Endodermal cell (in vitro differentiated cells): ENCODE data around the gene ADGRB3. TPM values are rescaled to one million over a fixed set of nuclear protein-coding genes. Genes with fewer than 3 reads are reported as not detected.

Experiments
- DNase-seq: peaks from one replicate; pipeline ENCODE4 v3.0.0-alpha.2; 2017
- H3K27ac ChIP-seq: 2 replicates; pipeline ENCODE4 v1.5.1; 2013; ENCODE audit warnings: mild to moderate bottlenecking, low read depth, low read length, moderate library complexity
- H3K27me3 ChIP-seq: 2 replicates; pipeline ENCODE4 v1.6.1; 2013; ENCODE audit warnings: mild to moderate bottlenecking, low read length, moderate library complexity; ENCODE audit not compliant: insufficient read depth, control insufficient read depth, poor library complexity, severe bottlenecking
- H3K36me3 ChIP-seq: 2 replicates; pipeline ENCODE4 v1.7.0; 2013; ENCODE audit warnings: mild to moderate bottlenecking, low read length, moderate library complexity; ENCODE audit not compliant: control insufficient read depth, insufficient read depth
- H3K4me1 ChIP-seq: one replicate; pipeline ENCODE4 v1.7.0; 2013; ENCODE audit warnings: low read length; ENCODE audit not compliant: control insufficient read depth, insufficient read depth
- H3K4me3 ChIP-seq: 2 replicates; pipeline ENCODE4 v1.5.1; 2013; ENCODE audit warnings: mild to moderate bottlenecking, low read length, moderate library complexity
- H3K9ac ChIP-seq: 2 replicates; pipeline ENCODE4 v1.6.1; 2013; ENCODE audit warnings: mild to moderate bottlenecking, low read length, moderate library complexity; ENCODE audit not compliant: poor library complexity, severe bottlenecking; ENCODE audit errors: extremely low read depth
- H3K9me3 ChIP-seq: 2 replicates; pipeline ENCODE4 v1.6.1; 2013; ENCODE audit warnings: mild to moderate bottlenecking, low read length, moderate library complexity; ENCODE audit not compliant: control insufficient read depth
- H3K27ac Mint-ChIP-seq: 2 replicates; pipeline ENCODE4 v1.8.0; 2020; ENCODE audit warnings: mixed read lengths
- H3K27me3 Mint-ChIP-seq: 2 replicates; pipeline ENCODE4 v1.8.0; 2021; ENCODE audit warnings: mild to moderate bottlenecking, mixed read lengths; ENCODE audit not compliant: insufficient read depth
- H3K36me3 Mint-ChIP-seq: 2 replicates; pipeline ENCODE4 v1.8.0; 2020; ENCODE audit warnings: low read depth, mixed read lengths
- H3K4me1 Mint-ChIP-seq: 2 replicates; pipeline ENCODE4 v1.8.0; 2020; ENCODE audit warnings: mixed read lengths
- H3K4me3 Mint-ChIP-seq: 2 replicates; pipeline ENCODE4 v1.8.0; 2020; ENCODE audit warnings: mild to moderate bottlenecking, moderate library complexity, mixed read lengths
- H3K9me3 Mint-ChIP-seq: 2 replicates; pipeline ENCODE4 v1.8.0; 2020; ENCODE audit warnings: mild to moderate bottlenecking, mixed read lengths
- WGBS, 2 experiments: methylation state at CpG; one replicate each; pipeline versions ENCODE4 v1.1.5 to v1.1.7; 2013; ENCODE audit warnings: missing lambda C conversion rate in 2 of 2, mixed read lengths in 1 of 2; ENCODE audit not compliant: insufficient coverage in 1 of 2, insufficient read length in 1 of 2; 5-methylcytosine and 5-hydroxymethylcytosine counted together
- total RNA-seq, 2 donors: library from RNA; stranded (reverse); fragmentation: NEBNext Ultra II Directional in 1 of 2; extraction: Animal tissue kit (Norgen Biotek cat#: 25700) in 1 of 2; gene quantifications; 2 replicates in 1 of 2; 3 replicates in 1 of 2; pipeline ENCODE4 v1.2.1, GENCODE V29; 2021
- TF ChIP-seq, protein P1 (sequence below): fragments of 200-600 bp; sonication (generic); conservative IDR thresholded peaks from 2 replicates; pipeline ENCODE4 v1.5.0; 2021; ENCODE audit warnings: antibody characterized with exemption, mild to moderate bottlenecking

ADGRB3 gene
- total RNA-seq, 2 donors from 2014 or later: 0.33 to 1.3 TPM

DNA sequence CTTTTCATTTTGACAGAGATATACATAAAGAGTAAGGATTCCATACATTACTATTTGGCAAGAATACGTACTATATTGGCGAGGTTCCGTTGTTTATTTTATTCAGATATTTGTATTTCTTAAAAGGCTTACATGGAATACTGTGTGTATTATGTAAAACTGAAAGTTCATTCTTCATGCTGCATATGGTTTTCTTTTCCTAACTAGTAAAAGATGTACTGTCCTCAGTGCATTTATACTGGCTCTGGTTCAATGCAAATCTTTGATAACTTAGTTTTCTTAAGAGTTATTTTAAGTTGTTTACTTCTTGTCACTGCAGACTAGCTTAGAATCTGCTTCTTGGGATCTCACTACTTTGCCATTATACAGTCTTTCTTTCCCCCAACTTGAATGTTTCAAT, 42.0 kb downstream of the ADGRB3 start:
- H3K4me3 ChIP-seq: no peak overlapping the region
- Mint-ChIP-seq H3K9me3 (no peaks in the 10 kb centered on the region), H3K36me3 (no peaks in the 10 kb centered on the region), H3K27ac (no peak overlapping the region), H3K27me3 (no peaks in the 10 kb centered on the region), H3K4me3 (no peak overlapping the region), H3K4me1 (peaks cover 10% of the 10 kb centered on the region)
- DNase-seq: no peak
- no peaks in the 10 kb centered on the region for H3K27me3 ChIP-seq
- H3K36me3 ChIP-seq: no peaks in the 10 kb centered on the region
- H3K4me1 ChIP-seq: peaks cover 4% of the 10 kb centered on the region
- TF ChIP-seq, protein P1, sequence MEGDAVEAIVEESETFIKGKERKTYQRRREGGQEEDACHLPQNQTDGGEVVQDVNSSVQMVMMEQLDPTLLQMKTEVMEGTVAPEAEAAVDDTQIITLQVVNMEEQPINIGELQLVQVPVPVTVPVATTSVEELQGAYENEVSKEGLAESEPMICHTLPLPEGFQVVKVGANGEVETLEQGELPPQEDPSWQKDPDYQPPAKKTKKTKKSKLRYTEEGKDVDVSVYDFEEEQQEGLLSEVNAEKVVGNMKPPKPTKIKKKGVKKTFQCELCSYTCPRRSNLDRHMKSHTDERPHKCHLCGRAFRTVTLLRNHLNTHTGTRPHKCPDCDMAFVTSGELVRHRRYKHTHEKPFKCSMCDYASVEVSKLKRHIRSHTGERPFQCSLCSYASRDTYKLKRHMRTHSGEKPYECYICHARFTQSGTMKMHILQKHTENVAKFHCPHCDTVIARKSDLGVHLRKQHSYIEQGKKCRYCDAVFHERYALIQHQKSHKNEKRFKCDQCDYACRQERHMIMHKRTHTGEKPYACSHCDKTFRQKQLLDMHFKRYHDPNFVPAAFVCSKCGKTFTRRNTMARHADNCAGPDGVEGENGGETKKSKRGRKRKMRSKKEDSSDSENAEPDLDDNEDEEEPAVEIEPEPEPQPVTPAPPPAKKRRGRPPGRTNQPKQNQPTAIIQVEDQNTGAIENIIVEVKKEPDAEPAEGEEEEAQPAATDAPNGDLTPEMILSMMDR: no peak
- H3K9me3 ChIP-seq: no peaks in the 10 kb centered on the region
- WGBS, 2 experiments: 96% methylated on average over 3 of the region's 3 CpGs; no CpG with 5 or more reads in 1 of the 2 experiments
- H3K27ac ChIP-seq: no peak overlapping the region
- H3K9ac ChIP-seq: no peak overlapping the region

DNA sequence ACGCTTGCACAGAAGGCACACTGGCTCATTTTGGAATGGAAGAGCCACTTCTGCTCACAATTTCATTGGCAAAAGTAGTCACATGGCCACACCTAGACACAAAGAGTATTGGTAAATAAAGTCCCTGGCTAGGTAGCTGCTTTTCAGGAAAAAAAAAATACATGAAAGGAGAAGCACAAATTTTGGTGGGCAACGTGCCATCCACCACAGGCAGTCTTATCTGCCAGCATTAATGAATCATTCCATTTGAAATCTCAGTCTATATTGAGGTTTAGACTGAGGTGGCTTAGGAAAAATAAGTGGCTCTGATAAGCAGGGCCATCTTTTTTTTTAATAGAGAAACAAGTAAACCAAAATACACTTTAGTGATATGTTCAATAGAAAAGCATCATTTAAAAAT, 44.3 kb downstream of the ADGRB3 start:
- Mint-ChIP-seq H3K27ac (no peak overlapping the region), H3K4me1 (no peaks in the 10 kb centered on the region), H3K9me3 (no peaks in the 10 kb centered on the region), H3K4me3 (no peak overlapping the region), H3K27me3 (no peaks in the 10 kb centered on the region), H3K36me3 (no peaks in the 10 kb centered on the region)
- no peaks in the 10 kb centered on the region for H3K4me1 ChIP-seq
- no peaks in the 10 kb centered on the region for H3K27me3 ChIP-seq
- no peak overlapping the region for H3K4me3 ChIP-seq
- no peaks in the 10 kb centered on the region for H3K36me3 ChIP-seq
- no peak overlapping the region for H3K27ac ChIP-seq
- TF ChIP-seq, protein P1: no peak
- no peaks in the 10 kb centered on the region for H3K9me3 ChIP-seq
- no peak for DNase-seq
- H3K9ac ChIP-seq: no peak overlapping the region
- 83 to 92% methylated on average over 1 to 2 of the region's 2 CpGs for WGBS, 2 experiments

DNA sequence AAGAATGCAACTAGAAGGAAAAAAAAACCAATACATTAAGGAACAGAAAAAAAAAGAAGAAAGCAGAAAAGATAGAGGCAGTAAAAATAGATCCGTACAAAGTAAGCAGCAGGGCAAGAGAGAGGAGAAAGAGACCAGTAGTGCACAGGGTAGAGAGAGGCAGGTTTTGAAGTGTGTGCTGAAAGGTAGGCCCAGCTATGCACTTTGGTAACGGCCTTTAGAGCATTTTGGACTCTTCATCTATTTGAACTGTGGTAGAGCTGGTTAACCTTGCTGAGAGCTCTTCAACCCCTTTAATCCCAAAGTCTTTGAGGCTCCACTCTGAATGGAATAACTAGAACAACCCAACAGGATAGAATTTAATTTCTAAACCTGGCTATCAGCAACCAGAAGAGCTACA, 45.2 kb downstream of the ADGRB3 start:
- no peak for DNase-seq
- Histone ChIP-seq H3K36me3 (no peaks in the 10 kb centered on the region), H3K9ac (no peak overlapping the region), H3K4me3 (no peak overlapping the region), H3K27me3 (no peaks in the 10 kb centered on the region), H3K27ac (no peak overlapping the region), H3K4me1 (no peaks in the 10 kb centered on the region), H3K9me3 (no peaks in the 10 kb centered on the region)
- Mint-ChIP-seq H3K4me1 (no peaks in the 10 kb centered on the region), H3K9me3 (no peaks in the 10 kb centered on the region), H3K4me3 (no peak overlapping the region), H3K27me3 (no peaks in the 10 kb centered on the region), H3K36me3 (no peaks in the 10 kb centered on the region), H3K27ac (no peak overlapping the region)
- TF ChIP-seq, protein P1: no peak
- WGBS, 2 experiments: 89 to 90% methylated on average over 1 to 2 of the region's 2 CpGs
